ENCODE results near the gene ANO10.

Gene ANO10

GRCh38 chr3:43389388-43390254, 232.2 kb downstream of the ANO10 start:
- DNase-seq (peak; percentile 57 to 83), ATAC-seq (peak; percentile 97)
- Mint-ChIP-seq H3K9me3 (peaks cover 14 to 27% of the 10 kb centered on the region in 2 donors), H3K4me1 (peaks cover 75% of the 10 kb centered on the region), H3K27me3 (no peaks in the 10 kb centered on the region), H3K27ac (peak overlapping the region; percentile 95 to 97), H3K4me3 (peak overlapping the region; percentile 27 to 57)

- DNase-seq (no peak), ATAC-seq (no peak)
- Mint-ChIP-seq H3K4me3 (no peak overlapping the region), H3K9me3 (peaks cover 14 to 22% of the 10 kb centered on the region in 2 donors), H3K27ac (peak overlapping the region in 1 of 2 donors; percentile 95), H3K27me3 (no peaks in the 10 kb centered on the region), H3K4me1 (peaks cover 70% of the 10 kb centered on the region)
Observed at GRCh38 chr3:43388915-43389314, 232.9 kb downstream of the ANO10 start.

GRCh38 chr3:43388175-43388574, 233.6 kb downstream of the ANO10 start:
- peaks cover 7 to 15% of the 10 kb centered on the region in 2 donors for H3K9me3 Mint-ChIP-seq
- DNase-seq (no peak), ATAC-seq (no peak)
- H3K27me3 Mint-ChIP-seq, result no peaks in the 10 kb centered on the region
- peaks cover 63% of the 10 kb centered on the region for H3K4me1 Mint-ChIP-seq
- H3K4me3 Mint-ChIP-seq, result no peak overlapping the region
- H3K27ac Mint-ChIP-seq, result no peak overlapping the region

DNA sequence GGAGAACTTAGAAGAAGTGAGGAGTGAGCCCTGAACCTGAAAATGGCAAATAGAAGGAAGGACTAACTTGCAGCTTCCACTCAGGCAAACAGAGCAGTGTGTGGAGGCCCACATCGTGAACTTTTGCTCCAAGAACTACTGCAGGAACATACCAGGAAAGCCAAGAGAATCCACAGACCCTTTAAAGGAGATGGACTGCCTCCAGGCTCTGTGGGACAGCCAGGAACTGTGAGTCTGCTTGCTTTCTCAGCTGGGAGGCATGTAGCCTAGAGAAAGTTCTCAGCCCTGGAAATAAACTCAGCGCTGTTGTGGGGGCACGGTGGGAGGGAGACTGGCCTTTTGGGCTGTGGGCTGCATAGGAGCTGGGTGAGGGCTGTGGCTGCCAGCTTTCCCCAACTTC, 242.5 kb downstream of the ANO10 start:
- H3K27me3 Mint-ChIP-seq, result no peaks in the 10 kb centered on the region
- H3K9me3 Mint-ChIP-seq, result peaks cover 0 to 8% of the 10 kb centered on the region in 2 donors
- no peak overlapping the region for H3K27ac Mint-ChIP-seq
- H3K4me1 Mint-ChIP-seq, result peaks cover 17% of the 10 kb centered on the region
- no peak overlapping the region for H3K4me3 Mint-ChIP-seq
- DNase-seq, result no peak
- no peak for ATAC-seq

DNA sequence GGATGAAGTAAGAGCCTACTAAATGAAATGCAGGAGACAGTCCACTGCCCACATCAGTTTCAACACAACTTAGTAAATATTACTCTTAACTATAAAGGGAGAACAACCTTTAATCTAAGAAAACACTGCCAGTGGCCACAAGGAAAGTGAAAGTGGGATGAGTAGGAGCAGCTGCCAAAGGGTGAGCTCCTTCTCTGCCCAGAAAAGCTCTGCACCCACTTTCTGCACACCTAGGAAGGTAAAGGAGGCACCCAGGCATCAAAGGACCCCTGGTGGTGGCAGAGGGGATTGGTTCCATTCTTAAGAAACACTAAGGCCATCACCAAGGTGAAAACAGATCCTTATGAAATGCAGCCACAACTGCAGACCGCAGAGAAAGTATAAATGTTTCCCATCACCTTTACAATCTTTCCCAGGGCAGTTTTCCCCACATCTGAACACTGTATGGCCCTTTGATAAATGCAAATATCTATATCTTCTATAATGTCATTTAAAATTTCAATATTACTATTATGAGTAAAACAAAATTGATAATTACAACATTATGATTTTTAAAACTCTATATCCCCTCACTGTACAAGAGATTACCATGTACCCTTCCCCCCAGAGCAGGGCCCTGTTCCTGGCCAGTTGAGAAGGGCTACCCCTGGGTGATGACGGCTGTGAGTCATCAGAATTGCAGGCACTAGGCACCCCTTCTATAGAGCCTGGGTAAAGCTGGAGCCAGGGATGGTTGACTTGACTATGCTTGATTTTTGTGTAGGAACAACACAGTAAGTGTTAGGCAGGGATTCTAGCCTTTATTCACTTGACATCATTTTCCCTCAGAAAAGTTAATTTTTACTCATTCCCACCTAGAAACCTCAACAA, 243.5 kb downstream of the ANO10 start:
- DNase-seq (peak; percentile 60 to 66), ATAC-seq (peak; percentile 88)
- peaks cover 24% of the 10 kb centered on the region for H3K4me1 Mint-ChIP-seq
- peak overlapping the region in 1 of 2 donors; percentile 77 for H3K27ac Mint-ChIP-seq
- H3K27me3 Mint-ChIP-seq, result no peaks in the 10 kb centered on the region
- no peak overlapping the region for H3K4me3 Mint-ChIP-seq
- peaks cover 0 to 8% of the 10 kb centered on the region in 2 donors for H3K9me3 Mint-ChIP-seq

DNA sequence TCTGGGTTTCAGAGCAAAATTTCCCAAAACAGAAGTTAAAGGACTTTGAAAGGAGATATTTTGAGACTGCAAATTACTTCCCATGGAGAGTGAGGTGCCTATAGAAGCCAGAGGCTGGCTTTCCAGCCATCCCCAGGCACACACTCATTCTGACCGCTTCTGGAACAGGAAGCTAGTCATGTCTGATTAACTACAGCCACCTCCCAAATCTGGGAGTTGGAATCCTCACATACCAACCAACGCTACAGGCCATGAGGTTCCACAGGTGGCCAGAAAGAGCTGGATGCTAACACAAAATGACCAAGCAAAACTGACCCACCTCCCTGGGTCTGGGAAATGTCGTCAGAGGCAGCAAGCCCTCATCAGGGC, 248.3 kb downstream of the ANO10 start:
- Mint-ChIP-seq H3K4me3 (no peak overlapping the region), H3K9me3 (no peaks in the 10 kb centered on the region), H3K4me1 (peaks cover 42% of the 10 kb centered on the region), H3K27me3 (no peaks in the 10 kb centered on the region), H3K27ac (no peak overlapping the region)
- no peak for DNase-seq
- ATAC-seq, result no peak

GRCh38 chr3:43372809-43373559, 248.8 kb downstream of the ANO10 start:
- H3K4me3 Mint-ChIP-seq, result no peak overlapping the region
- peaks cover 38% of the 10 kb centered on the region for H3K4me1 Mint-ChIP-seq
- peak overlapping the region; percentile 5 to 20 for H3K27ac Mint-ChIP-seq
- no peak for DNase-seq
- H3K9me3 Mint-ChIP-seq, result no peaks in the 10 kb centered on the region
- ATAC-seq, result no peak
- no peaks in the 10 kb centered on the region for H3K27me3 Mint-ChIP-seq

- Mint-ChIP-seq H3K4me1 (peaks cover 31% of the 10 kb centered on the region), H3K4me3 (no peak overlapping the region), H3K9me3 (no peaks in the 10 kb centered on the region), H3K27ac (peak overlapping the region; percentile 5 to 67), H3K27me3 (no peaks in the 10 kb centered on the region)
- ATAC-seq, result no peak
- no peak for DNase-seq
Observed at GRCh38 chr3:43372007-43372740, 249.6 kb downstream of the ANO10 start.

DNA sequence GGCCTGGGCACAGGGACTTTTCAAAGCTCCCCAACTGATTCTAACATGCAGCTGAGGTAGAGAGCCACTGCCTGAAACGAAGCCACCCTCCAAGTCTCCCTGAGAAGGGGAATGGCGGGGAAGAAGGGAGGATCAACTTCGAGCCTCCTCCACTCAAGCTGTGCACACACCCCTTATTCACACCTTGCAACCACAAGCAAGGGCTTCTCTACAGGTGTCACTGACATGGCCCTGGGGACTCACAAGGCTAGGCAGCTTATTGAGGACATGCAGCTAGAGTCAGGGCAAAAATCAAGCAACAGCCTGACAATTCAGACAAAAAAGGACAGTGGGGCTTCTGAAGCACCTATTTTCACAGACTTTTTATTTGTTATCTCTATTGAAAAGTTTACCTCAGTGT, 250.3 kb downstream of the ANO10 start:
- no peaks in the 10 kb centered on the region for H3K27me3 Mint-ChIP-seq
- DNase-seq (no peak), ATAC-seq (no peak)
- H3K9me3 Mint-ChIP-seq, result no peaks in the 10 kb centered on the region
- no peak overlapping the region for H3K4me3 Mint-ChIP-seq
- H3K27ac Mint-ChIP-seq, result no peak overlapping the region
- H3K4me1 Mint-ChIP-seq, result peaks cover 31% of the 10 kb centered on the region

GRCh38 chr3:43370293-43370980, 251.4 kb downstream of the ANO10 start:
- Mint-ChIP-seq H3K9me3 (no peaks in the 10 kb centered on the region), H3K27ac (no peak overlapping the region), H3K4me1 (peaks cover 31% of the 10 kb centered on the region), H3K27me3 (no peaks in the 10 kb centered on the region), H3K4me3 (no peak overlapping the region)
- ATAC-seq (no peak), DNase-seq (no peak)

DNA sequence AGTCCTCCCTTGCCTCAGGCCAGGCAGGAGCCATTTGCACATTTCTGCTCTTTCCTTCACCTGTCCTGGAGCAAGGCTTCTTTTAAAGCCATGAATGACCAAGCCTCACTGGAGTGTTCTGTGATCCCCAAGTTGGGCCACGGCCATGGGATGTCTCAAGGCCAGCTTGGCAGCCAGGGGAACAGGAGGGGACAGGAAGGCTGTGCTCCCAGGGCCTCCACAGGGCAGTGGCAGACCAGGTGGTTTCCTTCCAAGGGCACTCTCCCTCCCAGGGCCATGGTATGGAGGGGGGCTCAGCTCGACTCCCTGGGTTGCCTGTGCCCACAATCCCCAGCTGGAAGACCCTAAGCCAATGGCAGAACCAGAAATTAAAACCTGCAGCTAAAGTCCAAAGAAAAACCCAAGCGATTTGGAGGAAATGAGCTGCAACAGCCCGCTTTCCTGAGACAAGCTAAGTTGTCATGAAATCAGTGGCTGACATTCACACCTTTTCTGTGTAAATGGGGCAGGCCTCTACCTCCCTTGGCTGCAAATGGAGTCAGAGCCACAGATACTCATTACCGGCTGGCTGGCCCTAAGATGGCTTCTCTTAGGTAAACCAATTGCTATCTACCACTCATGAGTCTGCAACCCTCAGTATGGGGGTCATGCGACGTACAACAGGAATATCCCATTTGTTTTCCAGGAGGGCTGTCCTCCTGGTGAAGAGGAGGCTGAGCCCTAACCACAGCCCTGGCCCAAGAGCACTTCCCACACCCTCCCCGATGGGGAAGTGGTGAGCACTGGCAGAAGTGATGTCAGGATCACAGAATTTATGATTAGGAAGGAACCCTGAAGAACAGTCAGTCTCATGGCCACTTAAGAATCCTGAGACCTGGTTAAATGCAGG, 252.2 kb downstream of the ANO10 start:
- DNase-seq, result no peak
- Mint-ChIP-seq H3K4me3 (no peak overlapping the region), H3K4me1 (peaks cover 31% of the 10 kb centered on the region), H3K27ac (no peak overlapping the region), H3K9me3 (no peaks in the 10 kb centered on the region), H3K27me3 (no peaks in the 10 kb centered on the region)
- ATAC-seq, result no peak

- Mint-ChIP-seq H3K4me3 (no peak overlapping the region), H3K9me3 (no peaks in the 10 kb centered on the region), H3K4me1 (peaks cover 16% of the 10 kb centered on the region), H3K27ac (no peak overlapping the region), H3K27me3 (no peaks in the 10 kb centered on the region)
- no peak for ATAC-seq
- DNase-seq, result no peak
Observed at GRCh38 chr3:43366885-43367284, 254.9 kb downstream of the ANO10 start.

- no peak for DNase-seq
- Mint-ChIP-seq H3K9me3 (no peaks in the 10 kb centered on the region), H3K27me3 (no peaks in the 10 kb centered on the region)
Observed at GRCh38 chr3:43366481-43366880, 255.3 kb downstream of the ANO10 start.

More at GRCh38 chr3:43366481-43366880, 255.3 kb downstream of the ANO10 start:
- Mint-ChIP-seq H3K4me3 (no peak overlapping the region), H3K27ac (no peak overlapping the region), H3K4me1 (peaks cover 14% of the 10 kb centered on the region)
- ATAC-seq, result no peak

All from stimulated activated naive CD8-positive, alpha-beta T cell treated with anti-CD3 and anti-CD28 coated beads, Interleukin-15, amount 100 ng/mL, for 72 hours (primary cell).